ENCODE results near the gene MLEC.

GRCh38 chr12:120712610-120713009 lies 25.7 kb downstream of the MLEC start:
- no peak for TF ChIP-seq FOXM1 (IDR thresholded peaks at IDR 0.05; ENCODE audit: borderline replicate concordance)
- no peak for TF ChIP-seq HDGF (IDR thresholded peaks at IDR 0.05; ENCODE audit: borderline replicate concordance)
- TF ChIP-seq ARNT (IDR thresholded peaks at IDR 0.05), result no peak
- TF ChIP-seq SUZ12 (IDR thresholded peaks at IDR 0.05), result no peak
- TF ChIP-seq SP1 (IDR thresholded peaks at IDR 0.05), result no peak

Data from HEK293T (cell line).